Measurements from ENCODE around the gene APC.

DNA sequence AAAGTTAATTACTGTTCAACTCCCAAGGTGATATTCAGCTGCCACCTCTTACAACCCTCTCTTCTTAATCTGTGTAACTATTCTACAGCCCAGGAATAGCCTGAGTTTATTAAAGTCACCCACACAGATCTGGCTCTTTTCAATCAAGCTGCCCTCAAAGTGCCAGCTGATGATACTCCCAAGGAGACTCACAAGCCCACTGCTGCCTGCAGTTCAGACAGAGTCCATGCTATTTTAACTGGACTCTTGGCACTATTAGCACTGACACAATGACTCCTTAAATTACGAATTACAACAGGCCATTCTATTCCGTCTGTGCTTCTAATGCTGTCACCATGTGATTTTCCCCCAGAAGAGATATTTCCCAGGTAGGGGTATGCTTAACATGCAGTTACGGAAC is 158.0 kb downstream of the APC start:
- TF ChIP-seq, protein P1, sequence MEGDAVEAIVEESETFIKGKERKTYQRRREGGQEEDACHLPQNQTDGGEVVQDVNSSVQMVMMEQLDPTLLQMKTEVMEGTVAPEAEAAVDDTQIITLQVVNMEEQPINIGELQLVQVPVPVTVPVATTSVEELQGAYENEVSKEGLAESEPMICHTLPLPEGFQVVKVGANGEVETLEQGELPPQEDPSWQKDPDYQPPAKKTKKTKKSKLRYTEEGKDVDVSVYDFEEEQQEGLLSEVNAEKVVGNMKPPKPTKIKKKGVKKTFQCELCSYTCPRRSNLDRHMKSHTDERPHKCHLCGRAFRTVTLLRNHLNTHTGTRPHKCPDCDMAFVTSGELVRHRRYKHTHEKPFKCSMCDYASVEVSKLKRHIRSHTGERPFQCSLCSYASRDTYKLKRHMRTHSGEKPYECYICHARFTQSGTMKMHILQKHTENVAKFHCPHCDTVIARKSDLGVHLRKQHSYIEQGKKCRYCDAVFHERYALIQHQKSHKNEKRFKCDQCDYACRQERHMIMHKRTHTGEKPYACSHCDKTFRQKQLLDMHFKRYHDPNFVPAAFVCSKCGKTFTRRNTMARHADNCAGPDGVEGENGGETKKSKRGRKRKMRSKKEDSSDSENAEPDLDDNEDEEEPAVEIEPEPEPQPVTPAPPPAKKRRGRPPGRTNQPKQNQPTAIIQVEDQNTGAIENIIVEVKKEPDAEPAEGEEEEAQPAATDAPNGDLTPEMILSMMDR (IDR thresholded peaks at IDR 0.05) = no peak
- no peak for TF ChIP-seq POLR2A (IDR thresholded peaks at IDR 0.05)

Data from right lobe of liver (tissue), 4 donors.